Eye (tissue), 1 donor: ENCODE data around the gene TMEM72.

Experiments
- DNase-seq: peaks from one replicate; pipeline ENCODE4 v3.0.0-alpha.2; 2015

TMEM72 gene

DNA sequence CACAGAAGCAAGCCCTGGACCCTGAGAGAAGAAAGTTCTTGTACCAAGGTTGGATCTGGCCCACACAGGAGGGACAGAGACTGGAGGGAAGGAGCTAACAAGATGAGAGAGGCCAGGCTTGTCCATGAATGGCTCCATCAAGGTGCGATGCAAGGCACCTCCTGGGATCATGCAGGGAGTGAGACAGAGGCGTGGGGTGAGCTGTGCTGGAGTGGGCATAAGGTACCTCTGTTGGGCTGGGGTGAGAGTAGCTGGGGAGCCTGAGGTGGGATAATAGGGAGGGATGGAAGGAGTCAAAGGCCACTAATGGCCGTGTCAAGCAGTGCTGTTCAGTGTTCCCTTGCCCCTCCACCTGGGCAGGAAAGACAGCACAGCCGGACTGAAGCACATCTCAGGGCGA is 9.9 kb downstream of the TMEM72 start:
- DNase-seq, result no peak

DNA sequence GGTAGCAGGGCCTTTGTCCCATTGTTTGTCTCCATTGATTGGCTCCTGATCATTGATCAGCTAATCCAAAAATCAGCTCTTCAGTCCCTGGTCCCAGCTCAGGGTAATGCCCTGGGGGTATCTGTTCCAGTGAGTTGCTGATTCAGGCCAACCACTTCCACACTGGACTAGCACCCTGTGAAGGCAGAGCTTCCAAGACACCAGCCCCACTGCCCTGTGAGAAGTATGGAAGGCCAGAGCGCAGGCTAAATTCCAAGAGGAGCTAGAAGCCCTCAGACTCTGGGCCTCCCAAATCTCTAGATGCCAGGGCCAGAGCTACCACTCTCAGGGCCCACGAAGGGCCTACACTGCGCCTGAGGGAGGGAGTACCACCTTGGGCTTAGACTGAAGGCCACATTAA is 10.4 kb downstream of the TMEM72 start:
- DNase-seq, result no peak

DNA sequence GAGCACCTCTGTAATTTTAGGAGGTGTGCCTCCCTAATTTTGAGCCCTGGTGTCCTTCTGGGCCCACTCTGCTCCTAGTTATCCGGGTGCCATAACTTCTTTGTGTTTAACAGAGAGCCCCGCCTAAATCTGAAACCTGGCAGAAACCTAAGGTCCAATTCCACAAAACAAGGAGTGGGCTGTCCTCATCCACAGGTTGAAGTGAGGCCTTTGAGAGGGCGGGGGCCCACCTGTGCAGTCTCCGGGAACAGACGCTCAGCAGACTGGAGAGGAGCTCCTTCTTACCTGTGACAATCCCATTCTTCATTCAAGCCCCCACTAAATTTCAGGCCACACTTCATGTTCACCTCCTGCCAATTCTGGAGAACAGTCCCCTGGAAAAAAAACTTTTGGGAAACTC is 10.9 kb downstream of the TMEM72 start:
- no peak for DNase-seq

DNA sequence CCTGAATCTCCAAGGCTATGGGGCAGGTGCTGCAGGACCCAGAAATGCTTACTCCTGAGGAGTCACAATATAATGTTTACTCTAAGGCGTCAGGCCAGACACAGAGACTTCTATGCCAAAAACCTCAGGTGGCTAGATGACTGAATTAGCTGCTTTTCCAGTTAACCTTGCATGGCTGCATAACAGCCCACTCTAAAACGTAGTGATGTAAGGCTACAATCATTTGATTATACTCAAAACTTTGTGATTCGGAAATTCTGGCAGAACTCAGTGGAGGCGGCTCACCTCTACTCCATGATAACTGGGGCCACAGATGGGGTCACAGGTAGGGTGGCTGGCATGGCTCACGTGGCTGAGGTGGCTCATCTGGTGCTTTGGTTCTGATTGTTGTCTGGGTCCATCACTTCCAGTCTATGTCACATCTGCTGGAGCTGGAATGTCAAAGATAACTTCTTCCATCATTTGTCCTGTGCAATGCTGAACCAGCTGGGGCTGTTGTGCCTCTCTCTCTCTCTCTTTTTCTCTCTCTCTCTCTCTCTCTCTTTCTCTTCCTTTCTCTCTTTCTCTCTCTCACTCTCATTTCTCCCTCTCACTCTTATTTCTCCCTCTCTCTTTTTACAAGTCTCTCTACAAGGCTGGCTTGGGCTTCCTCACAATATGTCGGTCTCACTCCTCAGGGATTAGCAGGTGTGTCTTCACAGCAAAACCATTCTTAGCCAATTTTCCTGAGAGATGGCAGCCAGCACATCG is 11.8 kb downstream of the TMEM72 start:
- no peak for DNase-seq

DNA sequence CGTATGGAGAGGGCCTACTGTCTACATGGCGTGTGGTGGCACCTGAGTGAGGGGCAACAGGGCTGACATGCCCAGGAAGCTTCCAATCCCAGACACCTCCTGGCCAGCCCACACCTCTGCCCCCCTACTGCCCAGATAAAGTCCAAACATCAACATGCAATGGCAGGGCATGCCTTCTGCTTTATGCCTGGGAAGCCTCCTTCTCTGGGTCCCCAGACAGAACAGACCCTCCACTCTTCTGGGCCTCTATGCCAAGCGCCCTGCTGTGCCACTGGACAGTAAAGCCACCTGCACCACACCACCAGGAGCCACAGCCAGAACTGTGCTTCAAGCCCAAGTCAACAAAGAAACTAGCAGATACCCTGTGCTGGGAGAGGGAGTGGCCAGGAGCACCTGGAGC is 12.5 kb downstream of the TMEM72 start:
- DNase-seq, result no peak

DNA sequence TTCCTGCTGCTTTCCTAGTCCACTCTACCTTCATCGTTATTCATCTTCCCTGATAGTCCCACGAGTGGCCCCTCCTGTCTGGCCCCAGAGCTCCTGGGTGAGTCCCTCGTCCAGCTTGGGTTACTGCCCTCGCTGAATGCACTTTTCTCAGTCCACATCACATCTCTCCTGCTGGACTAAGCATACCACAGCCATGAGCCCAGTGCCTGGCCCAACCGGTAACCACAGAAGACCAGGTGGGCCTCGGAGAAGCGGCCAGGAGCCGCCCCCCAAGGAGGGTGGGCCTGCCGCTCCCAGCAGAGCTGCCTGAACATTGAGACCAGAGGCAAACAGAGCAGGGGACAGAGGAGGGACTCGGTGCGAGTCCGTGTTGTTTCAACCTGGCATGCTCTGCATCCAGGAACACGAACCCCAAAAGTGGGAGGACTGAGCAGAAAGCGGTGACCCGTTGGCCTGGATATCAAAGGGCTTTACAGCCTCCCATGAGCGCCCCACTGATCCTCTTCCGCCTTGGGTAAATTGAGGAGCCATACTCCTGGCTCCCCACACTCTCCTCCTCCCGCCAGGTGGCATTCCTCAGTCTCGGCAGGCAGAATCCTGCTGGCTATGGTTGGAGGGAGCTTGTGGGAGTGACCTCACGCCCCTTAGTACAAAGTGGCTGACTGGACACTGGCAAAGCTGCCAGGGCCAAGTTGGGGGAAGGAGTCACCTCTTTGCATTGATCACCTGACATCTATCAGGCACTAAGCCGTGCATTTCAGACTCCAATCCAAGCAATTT is 13.3 kb downstream of the TMEM72 start:
- DNase-seq, result no peak

DNA sequence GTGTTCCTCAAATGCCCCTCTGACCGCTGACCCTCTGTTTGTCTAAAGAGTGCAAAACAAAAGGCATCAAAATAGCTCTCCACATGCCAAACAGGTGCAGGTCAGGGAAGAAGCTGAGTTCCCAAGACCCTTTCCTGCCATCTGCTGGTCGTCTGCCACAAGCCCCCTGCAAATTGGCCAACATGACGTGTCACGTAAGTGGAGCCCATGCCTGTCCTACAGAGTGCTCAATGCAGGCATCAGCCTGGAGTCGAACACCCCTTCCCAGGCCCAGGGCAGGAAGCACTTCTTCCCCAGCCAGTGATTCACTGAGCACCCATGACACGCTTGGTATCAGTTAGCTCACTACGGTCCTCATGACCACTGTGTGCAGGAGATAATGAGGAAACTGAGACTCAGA is 14.1 kb downstream of the TMEM72 start:
- DNase-seq, result peak; percentile 89

DNA sequence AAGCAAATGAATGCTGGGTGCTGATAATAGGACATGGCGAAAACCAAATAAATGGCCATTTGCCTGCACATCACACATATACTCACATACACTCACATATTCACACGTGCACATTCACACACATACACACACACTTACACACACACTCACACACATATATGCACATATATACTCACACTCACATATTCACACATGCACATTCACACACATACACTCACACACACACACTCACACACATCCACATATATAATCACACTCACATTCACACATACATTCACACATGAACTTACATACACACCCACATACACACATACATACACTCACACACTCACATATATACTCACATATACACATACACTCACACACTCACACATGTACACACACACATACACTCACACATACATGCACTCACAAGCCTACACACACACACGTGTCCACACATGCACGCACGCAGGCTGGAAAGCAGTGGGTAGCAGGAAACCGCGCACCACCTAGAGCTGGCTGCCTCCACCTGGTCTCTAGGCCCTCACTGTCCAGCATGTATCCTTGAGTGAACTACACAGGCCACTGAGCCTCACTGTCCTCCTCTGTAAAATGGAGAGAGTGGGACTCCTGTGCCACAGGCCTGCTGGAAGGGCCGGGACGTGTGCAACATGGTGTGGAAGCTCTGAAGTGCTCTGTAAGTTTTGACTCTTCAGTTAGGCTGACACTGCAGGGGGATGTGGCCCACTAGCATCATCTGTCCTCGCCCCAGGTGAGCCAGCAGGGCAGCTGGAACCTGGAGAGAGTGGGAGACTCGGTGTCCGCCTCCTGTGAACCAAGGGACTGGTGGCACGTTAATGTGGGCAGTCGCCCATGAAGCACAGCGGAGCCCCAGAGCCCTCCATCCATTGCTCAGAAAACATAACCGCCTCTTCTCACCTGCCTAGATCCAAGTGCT is 14.9 kb downstream of the TMEM72 start:
- DNase-seq, result no peak

DNA sequence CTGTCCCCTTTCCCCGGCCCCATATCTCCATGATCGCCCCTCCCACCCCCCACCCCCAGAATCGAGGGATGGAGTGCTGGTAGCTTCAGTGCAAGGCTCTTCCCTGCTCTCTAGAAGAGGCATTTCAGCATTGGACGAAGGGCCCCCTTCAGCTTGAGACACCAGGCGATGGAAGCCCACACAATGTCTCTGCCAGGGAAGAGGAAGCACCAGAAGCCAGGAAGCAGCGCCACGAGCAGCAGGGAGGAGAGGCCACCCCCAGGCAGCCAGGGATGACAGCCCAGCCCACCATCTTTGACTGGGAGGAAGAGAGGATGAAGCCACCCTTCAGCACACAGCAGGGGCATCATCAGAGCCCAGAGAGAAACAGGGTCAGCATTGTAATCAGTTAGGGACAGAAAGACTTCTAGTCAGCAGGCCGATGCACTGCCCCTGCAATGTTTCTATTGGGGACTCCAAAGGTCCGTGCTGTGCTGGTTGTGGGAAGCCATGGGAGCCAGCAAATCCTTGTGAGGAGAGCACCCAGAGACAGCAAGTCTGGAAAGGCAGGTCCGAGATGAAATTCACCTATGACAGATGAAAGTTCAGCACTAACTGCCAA is 15.7 kb downstream of the TMEM72 start:
- no peak for DNase-seq

DNA sequence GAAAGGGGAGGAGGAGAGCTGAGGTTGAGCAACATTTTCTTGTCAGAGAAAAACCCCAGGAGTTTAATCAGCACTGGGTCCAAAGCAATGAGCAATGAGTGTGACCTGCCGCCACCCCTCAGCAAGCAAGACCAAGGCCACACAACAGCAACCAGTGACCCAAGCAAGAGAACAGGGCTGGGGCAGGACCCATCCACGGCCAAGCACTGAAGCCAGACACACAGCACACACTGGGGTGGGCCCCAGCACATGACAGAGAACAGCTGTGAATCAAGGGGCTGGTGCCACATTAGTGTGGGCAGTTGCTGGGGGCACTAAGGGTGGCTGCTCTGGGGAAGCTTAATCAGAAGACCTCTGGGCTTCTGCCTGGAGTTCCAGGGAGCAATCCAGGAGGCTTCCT is 16.2 kb downstream of the TMEM72 start:
- DNase-seq, result no peak

DNA sequence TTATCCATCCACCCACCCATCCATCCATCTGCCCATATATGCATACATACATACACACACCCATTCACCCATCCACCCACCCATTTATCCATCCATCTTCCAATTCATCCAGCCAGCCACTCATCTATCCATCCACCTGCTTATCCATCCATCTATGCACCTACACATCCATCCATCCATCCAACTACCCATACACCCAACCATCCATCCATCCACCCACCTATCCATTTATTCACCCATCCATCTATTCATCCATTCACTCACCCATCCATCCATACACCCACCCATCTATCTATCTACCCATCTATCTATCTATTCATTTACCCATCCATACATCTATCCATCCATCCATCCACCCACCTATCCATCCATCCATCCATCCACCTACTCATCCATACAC is 17.3 kb downstream of the TMEM72 start:
- DNase-seq, result no peak

DNA sequence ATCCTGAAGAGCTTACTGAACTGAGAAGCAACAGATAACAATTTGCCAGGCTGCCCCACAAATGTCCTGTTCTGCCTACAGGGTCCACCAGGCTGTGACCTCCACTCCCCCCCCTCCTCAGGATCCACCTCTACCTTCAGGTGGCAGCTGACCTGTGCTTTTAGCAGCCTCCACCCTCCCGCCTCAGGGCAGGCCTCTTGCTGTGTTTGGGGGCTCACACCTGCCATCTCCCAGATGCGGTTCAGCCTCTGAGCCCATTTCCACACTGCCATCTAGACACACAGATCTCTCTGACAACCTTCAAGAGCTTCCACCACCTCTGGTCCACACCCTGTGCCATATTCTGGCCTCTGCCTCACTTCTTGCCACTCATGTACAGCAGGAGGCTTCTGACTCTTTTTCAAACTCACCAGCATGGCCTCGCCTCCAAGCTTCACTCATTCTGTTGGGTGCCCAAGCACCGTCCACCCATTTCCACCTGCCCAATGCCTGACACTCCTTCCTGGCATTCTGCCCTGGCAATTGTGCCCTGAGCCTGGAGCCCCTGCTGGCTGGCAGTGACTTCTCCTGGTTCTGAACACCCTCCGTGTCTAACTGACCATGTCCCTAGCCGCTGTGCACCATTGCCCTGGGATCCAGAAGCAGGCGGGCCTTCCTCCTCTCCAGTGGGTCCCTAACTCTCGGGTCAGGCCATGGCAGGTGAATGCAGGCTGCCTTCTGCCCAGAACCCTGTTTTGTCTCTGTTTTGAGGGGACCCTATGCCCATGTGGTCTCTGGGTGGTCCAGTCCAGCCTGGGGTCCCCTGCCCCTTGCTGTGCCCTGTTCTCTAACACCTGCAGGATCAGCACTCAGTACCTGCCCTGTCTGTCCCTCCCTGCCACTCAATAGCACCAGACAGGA is 18.5 kb downstream of the TMEM72 start:
- DNase-seq, result no peak

DNA sequence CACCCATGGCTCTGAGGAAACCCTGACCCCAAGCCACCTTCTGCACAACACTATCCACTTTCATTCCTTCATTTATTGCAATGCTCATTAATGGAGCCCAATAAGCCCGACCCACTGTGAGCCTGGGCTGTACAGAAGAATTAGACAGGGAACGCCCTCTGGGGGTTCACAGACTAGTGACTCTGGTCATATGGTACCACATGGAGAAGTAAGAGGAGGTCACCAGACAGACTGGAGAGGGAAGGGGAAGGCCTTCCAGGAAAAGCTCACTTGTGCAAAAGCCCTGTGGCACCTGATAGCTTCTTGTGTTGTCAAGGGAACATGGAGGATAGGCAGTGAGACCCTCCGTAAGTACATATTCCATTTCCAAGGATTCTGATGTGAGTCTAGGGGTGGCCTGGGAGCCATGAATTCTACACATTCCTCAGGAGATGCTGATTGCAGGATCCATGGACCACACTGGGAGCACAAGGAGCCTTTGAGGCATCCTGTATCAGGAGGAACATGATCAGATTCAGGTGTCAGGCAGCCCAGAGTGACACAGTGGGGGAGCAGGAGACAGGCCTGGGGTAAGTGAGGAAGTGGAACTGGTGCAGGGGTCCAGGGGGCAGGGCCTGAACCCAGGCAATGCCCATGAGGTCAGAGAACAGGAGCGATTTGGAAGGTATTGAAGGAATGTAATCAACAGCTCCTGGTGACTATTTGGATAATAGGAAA is 19.9 kb downstream of the TMEM72 start:
- no peak for DNase-seq

DNA sequence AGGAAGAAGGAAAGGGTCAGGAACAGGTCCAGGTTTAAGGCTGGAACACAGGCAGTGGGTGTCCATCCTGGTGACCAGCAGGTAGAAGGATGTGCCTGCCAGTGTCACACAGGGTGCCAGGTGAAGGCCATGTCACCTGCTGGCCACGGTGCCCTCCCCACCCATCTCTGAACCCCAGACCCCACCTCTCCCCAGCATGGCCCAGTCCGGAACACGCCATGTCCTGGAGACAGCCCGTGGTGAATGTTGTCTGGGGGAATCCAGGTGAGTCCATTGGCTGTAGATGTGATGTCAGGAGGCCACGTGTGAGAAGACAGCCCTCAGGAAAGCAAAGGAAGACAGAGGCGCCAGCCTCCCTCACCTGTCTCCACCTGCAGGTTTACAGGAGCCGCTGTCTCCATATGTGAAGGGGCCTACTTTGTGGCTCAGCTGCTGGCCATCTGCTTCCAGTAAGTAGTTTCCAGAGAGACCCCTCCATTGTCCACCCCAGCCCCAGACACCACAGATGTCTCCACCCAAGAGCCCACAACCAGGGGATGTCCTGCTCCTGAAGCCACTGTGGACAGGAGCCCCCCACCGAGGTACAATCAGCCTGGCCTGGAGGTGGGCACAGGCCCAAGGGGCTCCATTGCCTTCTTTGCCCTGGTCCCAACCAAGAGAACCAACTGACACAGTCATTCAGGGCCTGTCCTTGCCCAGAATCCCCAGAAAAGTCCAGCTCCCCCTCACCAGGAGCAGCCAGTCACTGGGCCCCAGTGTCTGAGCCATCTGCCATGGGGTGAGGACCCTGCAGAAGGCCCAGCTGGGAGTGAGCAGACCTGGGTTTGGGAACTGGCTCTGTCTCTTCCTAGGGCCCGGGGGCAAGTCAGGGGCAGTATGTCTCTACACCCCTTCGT is 20.7 kb downstream of the TMEM72 start:
- no peak for DNase-seq

DNA sequence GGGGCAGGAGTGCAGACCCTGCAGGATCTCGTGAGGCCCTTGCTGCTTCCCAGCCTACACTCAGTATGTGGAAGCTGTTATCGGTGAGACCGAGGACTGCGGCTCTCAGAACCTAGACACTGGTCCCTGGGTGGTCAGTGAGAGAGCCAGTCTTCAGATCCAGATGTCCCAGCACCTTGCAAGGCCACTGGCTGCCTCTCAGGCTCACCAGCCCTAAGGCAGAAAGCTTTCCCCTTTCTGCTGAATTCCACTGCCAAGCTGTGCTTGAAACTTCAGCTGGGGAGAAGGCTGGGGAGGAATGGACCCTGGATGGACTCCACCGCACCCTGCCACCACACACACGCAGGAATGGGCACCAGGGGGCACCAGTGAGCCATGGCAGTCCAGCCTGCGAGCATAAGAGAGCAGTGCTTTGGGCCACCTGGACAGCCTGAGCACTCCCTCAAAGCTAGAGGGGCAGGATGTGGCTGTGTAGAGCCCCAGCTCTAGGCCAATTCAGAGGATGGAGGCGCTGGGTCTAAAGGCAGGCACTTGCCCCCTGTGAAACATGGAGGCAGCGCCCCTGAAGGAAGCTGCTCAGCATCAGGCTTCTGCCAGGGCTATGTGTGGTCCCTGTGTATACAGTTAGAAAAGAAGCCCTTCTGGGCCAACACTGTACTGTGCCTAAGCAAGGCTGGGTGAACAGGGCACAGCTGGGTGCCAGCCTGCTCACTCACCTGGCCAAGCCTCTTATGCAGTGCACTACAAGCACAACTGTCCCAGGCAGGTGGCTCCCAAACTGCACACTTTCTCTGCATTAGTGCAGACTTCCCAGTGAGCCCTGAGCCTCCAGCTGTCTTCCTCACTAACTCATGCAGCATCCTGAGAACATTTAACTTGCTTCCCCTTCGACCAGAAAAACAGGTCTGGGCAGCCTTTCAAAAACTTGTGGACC is 21.6 kb downstream of the TMEM72 start:
- DNase-seq, result peak; percentile 94

DNA sequence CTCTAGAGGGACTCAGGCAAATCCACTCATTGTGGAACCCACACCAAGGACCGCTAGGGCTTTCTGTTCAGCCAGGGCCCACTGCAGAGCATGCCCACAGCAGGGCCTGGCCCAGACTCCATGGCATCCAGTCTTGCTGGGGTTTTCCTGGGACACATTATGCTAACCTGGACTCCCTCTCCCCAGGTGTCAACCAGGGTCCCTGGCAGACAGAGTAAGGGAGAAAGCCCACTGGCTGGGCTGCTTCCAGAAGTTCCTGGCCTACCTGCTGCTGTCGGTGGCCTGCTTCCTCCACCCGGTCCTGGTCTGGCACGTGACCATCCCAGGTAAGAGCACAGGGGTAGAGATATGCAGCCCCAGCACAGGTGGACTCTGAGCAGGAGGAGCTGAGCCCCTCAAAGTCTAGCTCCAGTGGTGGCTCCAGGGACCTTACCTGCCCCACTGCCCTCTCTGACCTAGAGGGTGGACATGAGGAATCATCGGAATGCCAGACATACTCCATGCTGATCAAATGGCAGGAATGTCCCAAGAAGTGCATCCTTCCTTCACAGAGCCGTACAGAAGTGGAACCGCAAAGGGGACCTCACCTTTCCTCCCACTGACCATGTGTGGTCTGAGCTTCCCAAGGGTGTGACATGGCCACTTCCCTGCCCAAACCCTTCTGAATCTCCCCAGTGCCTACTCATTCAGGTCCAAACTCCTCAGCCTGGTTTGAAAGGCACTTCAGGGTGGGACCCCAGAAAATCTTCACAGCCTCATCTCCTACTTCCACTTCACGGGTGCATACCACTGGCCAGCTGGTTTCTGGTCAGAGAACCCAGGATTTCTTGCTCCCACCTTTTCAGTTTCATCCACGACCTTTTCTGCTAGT is 22.5 kb downstream of the TMEM72 start:
- no peak for DNase-seq

DNA sequence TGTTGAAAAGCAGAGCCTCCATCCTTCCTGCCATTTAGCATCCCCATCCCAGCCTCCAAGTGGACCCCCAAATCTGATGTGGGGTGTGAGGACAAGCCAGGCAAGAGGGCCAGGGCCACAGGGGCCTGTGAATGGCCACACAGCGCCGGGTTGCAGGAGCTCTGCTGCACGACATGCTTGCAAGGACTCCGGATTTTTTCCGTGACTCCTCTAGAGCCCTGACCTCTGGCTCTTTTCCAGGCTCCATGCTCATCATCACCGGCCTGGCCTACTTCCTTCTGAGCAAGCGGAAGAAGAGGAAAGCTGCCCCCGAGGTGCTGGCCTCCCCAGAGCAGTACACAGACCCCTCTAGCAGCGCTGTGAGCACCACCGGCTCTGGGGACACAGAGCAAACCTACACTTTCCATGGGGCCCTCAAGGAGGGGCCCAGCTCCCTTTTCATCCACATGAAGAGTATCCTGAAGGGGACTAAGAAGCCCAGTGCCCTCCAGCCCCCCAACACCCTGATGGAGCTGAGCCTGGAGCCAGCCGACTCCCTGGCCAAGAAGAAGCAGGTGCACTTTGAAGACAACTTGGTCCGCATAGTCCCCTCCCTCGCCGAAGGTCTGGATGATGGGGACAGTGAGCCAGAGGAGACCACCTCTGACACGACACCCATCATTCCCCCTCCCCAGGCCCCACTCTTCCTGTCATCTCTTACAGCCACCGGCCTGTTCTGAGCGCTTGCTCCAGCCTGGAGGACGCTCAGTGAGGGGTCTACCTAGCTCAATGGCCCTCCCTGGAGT is 23.5 kb downstream of the TMEM72 start:
- no peak for DNase-seq
